Mammary epithelial cell (primary cell): Measurements from ENCODE around the gene TBC1D1.

Experiments used
- CTCF ChIP-seq, 2 donors: IDR thresholded peaks in 1 of 2; conservative IDR thresholded peaks in 1 of 2; 2 replicates each; pipeline ENCODE4 v1.5.1; 2011 to 2012; ENCODE audit warnings: inconsistent platforms in 2 of 2, low read length in 2 of 2, mild to moderate bottlenecking in 2 of 2, control low read depth in 1 of 2, low read depth in 1 of 2; ENCODE audit not compliant: insufficient read depth in 1 of 2; ENCODE audit errors: extremely low read depth in 1 of 2
- EZH2 ChIP-seq: IDR thresholded peaks from 2 replicates; pipeline ENCODE4 v1.6.1; 2012; ENCODE audit warnings: low read length, inconsistent platforms, borderline replicate concordance

DNA sequence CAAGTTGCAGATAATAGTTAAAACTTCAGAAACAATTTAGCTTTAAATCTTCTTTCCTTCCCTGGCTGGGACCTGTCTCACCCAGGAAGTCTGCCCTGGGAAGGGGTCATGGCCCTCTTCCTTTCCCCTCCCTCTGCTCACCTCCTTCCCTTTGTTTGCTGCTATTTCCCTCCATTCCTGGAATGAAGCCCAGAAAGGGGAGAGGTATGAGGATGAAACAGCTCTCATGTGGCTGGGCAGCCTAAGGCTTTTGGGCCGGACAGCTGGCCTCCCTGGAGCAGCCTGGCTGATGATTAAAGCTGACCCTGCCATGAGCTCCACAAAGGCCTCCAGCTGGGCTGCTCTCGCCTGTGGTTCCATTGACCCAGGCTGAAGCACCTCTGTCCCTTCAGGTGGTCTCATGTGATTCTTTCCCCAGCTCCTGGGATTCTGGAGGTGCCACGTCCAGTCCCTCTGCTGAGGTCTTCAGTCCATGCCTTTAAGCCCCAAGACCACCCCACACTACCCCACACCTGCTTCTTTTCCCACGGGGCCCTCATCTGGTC is 271.4 kb downstream of the TBC1D1 start:
- no peak for TF ChIP-seq EZH2
- no peak for TF ChIP-seq CTCF (conservative IDR thresholded peaks at IDR 0.05 in 1 of 2, IDR thresholded peaks at IDR 0.05 in 1 of 2; ENCODE audit: extremely low read depth in 1 of 2, insufficient read depth in 1 of 2, low read depth in 1 of 2, low read length in 2 of 2)
